GM19043 (cell line): Measurements from ENCODE around the gene COL7A1.
A peak's percentile ranks its signal among the peaks of the same experiment; 100 is the strongest.

Source experiments
- ATAC-seq: cut with Tn5 transposase; IDR thresholded peaks from one replicate; pipeline ENCODE4 v1.9.1; 2021; ENCODE audit warnings: low read depth; ENCODE audit not compliant: unreplicated experiment

Gene COL7A1

DNA sequence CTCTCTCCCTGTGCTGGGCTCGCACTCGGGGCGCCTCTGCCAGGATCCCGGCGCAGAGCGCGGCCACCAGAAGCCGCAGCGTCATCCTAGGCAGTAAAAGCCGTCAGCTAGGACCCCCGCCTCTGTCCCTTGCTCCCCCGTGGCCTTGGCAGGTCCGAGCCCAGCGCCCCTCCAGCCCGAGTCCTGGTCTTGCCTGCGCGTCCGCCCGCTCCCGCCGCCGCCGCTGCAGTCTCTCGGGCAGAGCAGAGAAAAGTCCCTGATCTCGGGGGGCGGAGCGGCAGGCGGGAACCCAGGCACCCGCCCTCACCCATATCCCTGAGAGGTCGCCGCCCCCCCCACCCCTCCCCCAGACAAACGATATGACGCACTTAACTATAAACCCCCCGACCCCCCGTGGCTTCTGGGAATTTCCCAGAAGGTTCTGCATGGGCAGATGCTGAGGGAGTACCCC is at the start of gene COL7A1:
Gene COL7A1 (minus strand): TSS at position 255 of the 451 bp plus-strand sequence. CDS start 170 bp downstream, at position 85.
- no peak for ATAC-seq

DNA sequence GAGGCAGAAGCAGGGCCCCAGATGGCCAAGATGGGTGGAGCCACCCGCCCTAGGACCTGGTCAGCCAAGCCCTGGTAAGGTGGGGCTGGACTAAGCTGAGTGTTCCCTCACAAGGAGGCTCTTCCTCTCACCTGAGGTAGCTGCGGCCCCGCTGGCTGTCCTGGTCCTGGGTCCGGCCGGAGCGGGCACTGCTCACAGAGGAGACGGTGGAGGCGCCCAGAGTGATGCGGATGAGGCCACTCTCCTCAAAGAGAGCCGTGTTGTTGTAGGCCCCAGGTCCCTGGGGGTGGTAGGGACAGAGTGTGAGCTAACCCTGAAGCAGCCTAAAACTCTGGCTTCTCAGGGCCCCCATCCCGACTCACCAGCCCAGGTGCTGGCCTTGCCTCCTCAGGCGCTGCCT is 47.5 kb upstream of the COL7A1 start:
- no peak for ATAC-seq

DNA sequence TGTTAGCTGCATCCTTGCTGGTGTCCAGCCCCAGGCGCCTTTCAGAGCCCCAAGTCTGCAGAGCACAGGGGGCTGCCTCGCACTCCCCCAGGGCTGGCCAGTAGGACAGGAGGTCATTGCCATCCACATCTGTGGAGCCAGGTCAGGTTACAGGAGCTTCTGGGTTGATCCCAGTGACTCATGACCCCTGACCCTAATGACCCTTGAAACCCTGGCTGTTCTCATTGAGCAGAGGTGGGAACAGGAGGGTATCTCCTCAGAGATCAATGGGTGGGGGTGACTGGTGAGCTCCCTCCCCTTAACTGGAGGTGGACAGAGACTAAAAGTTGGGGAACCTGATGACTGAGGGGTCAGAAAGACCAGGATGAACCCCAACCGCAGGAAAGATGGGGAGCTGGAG is 46.3 kb upstream of the COL7A1 start:
- no peak for ATAC-seq

DNA sequence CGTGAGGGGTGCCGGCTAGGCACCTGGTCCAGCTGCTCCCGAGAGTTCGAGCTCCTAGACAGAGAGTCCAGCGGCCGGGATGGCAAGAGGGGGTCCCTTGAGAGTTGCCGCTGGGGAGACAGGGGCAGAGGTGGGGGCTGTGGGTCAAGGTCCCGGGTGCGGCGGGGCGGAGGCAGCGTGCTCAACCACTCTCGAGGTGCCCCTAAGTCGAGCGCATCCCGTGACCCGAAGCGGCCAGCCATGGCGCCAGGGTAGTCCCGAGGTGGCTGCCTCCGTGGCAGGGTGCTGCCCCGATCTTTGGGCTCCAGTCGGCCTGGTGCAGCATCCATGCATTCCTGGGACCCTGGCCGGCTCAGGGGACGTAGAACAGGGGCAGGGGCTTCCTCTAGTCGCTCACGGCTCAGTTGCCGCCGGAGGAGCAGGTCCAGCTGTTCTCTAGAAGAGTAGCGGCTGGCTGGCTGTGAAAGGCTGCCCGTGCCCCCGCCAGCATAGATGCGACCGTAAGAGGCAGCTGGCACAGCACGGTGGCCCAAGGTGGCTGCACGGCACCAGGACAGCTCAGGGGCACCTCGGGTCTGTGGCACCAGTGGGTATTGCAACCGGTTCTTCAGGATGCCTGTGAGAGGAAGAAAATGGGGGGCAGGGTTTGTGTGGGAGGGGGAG is 44.9 kb upstream of the COL7A1 start:
- ATAC-seq: no peak

DNA sequence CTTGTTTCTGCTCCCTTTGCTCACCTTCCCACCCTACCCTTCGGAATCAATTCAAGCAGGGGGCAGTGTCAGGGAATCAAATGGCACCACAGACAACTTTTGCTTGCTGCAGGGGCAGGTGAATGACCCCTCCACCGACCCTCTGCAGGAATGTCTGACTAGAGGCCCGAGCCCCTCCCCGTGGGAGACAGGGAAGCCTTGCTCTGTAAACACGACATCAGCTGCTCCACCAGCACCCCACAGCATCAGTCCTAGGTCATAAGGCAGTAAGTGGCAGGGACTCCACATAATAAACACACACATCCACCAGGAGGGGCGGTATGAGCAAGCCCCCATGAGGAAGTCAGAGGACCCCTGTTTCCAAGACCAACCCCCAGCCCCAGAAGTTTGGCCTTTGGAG is 42.2 kb upstream of the COL7A1 start:
- no peak for ATAC-seq

DNA sequence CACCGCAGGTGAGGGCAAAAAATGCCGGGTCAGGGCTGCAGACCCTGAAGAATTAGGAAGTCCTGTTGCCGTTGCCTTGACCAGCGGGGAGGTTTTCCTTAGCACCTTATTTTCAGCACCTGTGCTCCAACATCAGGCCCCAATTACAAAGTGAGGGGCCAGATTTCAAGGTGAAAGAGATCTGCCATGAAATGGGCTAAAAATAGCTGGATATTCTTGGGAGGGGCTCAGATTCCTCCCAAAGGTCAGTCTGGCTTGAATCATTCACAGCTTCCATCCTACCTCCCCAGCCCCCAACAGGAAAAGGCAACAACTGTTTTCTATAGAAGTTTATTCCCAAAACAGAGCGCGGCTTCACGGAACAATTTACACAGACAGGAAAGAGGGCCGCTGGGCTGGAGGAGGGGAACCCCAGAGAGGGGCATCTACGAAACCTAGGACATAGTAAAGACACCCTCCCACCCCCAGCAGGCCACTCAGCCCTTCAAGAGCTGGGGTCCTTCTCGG is 41.1 kb upstream of the COL7A1 start:
- no peak for ATAC-seq

DNA sequence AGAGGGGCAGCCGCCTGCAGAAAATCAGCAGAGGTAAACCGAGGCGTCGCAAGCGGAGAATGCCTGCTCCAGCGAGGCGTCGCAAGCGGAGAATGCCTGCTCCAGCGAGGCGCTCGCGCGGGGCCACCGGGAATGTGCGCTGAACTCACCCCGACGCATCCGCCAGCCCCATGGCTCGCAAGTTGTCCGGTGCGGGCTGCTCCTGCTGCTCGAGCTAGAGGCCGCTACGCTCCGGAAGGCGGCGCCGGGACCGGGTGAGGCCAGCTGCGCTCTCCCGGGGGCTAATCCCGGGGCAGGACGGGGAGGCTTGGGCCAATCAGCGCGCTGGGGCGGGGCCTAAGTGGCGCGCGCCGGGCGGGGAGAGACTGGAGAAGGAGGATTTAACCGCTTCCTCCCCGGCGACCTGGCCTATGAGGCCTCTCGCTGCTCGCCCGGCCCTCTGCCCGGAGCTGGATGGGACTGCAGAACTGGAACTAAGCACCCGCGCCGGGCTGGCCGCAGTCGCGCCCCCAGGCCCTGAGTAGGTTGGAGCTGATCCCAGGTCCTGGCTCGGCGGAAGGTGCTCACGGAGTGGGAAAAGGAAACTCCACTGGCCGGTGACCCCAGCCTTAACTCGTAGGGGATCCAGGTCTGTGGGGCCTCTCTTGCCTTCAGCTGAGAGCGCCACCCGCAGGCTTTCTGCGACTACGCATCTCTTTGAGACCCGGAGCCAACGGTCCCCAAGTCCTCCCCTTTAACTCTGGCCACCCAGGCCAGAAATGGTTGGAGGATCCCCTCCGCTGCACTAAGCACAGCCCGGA is 40.3 kb upstream of the COL7A1 start, which contains the start of gene SLC26A6:
Gene SLC26A6 (minus strand): TSS at position 240 of the 800 bp plus-strand sequence. CDS start 68 bp downstream, at position 172.
- ATAC-seq: peak; percentile 92

DNA sequence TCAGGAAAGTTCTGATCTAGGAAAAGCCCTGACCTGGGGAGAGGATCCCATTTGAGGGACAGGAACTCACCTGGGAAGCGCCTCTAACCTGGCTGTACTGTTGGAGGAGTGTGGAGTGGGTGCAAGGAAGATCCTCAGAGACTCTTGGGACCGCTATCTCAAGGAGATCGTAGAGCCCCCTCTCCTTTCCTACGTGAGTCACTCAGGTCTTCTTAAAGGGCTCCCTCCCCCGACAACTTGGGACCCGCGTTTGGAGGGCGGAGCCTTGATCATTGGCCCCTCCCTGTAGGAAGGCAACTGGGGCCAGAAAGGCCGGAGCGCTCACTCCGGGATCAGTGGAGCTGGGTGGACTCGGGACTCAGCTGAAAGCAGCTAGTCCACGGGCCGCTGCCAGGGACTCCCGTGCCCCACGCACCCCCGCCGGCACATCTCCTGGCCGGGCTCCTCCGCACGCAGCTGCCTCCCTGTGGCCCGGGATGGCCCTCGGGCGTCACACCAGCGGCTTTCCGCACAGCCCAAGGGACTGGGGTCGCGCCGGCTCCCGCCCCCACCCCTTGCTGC is 39.6 kb upstream of the COL7A1 start:
- ATAC-seq: no peak

DNA sequence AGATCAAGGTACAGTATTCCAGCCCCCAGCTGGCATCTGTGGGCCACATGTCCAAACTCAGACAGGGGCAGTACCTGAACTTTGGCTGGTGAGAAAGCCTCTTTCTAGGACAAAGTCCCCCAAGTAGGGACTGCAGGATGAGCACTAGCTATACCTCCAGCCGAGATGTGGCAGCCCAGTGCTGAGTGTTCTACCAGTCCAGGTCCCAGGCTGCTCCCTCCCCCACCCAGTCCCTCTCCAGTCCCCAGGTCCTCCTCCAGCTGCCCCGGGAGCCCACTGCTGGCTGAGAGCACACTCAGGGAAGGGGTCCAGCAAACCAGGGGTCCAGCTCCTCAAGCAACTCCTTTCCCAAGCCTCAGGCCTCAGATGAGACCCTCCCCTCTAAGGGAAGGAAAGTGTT is 38.6 kb upstream of the COL7A1 start:
- no peak for ATAC-seq

DNA sequence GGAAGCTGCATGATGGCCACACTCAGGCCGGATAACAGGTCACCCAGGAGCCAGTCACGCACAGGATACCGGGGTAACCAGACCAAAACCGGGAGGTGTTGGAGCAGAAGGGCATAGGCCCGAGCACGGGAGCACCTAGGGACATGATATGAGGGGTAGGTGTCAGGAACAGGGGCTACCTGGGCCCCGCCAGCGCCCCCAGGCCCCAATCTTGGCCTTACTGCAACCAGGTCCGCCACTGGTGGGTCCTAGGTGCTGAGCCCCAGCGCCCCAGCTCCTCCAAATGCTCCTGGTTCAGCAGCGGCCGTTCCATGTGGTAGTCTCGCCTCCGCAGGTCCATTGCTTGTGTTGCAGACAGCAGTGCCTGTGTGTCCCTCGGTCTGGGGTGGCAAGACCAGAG is 38.1 kb upstream of the COL7A1 start:
- ATAC-seq: no peak

DNA sequence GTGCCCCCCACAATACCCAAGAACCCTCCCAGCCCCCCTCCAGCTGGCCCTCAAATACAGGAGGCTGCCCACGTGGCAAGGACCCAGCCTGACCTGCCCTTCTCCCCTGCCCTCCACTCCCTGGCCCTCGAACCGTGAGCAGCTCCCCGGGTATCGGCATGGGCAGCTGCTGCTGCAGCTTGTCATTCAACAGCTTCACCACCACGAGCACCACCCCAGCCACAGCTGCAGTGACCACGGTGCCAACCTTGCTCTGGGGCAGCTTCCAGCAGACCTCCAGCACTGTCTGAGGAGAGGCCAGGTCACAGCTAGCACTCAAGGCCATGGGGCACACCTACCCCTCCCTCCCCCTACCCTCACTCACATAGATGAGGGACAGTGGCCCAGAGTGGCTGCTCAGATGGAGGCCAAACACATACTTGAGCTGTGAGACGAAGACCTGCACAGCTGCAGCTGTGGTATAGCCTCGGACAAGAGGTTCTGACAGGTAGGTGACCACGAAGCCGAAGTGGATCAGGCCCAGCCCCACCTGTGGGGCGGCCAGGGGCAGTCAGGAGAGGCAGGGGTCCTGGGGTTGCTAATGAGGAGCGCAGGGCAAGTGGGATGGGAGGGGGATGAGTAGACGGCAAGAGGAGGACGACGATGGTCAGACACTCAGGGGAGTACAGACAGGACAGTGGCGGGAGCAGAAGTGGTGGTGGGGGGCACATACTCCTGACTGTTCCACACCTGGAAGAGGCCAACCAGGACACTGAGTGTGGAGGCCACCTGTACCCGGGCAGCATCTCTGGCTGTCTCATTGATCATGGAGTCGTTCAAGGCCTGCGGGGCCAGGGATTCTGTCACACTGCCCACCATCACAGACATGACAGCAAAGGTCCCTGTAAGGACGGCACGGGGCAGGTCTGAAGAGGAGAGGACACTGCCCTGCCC is 36.7 kb upstream of the COL7A1 start:
- ATAC-seq: no peak

DNA sequence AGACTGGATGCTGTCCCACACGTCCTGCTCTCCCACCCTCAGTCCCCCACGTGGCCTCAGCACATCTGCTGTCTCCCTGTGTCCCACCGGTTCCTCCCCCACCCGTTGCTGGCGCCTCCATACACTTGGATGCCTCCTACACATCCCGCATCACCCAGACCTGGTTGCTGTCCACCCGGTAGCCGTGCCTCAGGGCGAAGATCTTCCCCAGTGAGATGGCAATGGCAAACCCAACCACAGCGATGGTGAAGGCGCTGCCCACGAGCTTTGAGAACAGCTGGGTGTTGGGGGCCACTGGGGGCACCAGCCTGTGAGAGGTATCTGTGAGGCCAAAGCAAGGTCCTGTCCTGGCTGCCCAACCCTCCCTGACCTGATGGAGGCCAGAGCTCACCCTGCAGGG is 35.7 kb upstream of the COL7A1 start:
- ATAC-seq: no peak

DNA sequence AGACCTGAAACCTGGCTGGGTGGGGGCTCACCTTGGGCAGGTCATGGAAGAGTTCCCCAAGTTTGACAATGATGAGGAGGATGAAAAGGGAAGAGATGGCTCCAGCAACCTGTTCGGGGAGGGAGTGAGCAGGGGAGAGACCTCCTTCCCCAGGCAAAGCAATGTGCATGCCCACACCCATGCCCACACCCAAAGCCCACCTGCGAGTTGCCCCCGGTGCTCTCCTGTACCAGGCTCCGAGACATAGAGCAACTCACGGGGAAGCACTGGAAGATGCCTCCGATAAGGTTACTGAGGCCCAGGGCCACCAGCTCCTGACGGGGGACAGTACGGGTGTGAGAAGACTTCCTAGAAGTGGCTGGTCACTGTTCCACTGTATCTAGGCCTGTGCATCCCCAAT is 35.3 kb upstream of the COL7A1 start:
- ATAC-seq: no peak

DNA sequence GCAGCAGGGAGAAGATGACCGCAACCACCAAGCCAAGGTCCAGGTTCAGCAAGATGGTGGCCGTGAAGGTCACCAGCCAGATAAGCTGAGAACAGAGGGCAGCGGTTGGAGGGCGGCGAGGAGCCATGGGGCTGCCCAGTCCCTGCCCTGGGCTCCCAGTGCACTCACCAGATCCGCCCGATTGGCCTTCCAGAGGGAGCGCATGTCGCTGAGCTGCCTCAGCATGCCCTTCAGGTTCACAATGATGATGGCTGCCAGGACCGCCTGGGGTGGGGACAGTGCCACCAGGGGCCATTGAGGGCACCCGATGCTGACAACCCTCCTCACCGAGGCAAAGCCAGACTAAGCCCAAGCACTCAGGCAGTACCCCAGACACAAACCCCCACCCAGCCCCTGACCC is 34.8 kb upstream of the COL7A1 start:
- ATAC-seq: no peak

DNA sequence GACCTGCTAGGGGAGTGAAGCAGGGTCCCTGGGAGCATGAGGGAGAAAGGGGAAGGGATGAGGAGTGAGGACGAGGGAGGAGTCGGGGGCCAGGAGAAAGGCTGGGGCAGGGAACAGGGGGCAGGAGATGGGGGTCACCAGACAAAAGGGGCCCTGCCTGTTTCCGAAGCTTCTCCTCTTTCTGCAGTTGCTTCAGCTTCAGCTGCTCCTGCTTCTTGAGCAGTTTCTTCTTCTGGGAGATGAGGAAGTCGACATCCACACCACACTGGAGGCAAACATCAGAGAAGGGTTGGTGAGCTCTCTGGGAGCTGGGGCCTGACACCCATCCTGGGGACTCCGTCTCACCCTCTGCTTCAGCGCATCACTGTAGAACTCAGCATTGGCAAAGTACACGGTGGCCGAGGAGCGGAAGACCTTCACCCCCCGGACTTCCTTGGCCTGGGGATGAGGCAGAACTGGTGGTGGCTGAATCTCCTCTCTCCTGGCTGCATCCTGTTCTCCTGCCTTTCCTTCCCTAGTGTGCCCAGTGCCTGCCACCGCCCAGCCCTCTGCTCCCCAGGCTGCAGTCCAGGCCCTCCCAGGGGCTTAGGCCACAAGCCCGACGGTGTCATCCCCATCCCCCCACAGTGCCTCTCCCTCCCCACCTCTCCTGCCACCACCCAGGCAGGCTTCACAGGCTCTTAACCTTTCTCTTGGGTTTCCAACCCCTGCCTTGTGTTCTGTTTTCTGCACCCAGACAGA is 33.3 kb upstream of the COL7A1 start:
- ATAC-seq: no peak

DNA sequence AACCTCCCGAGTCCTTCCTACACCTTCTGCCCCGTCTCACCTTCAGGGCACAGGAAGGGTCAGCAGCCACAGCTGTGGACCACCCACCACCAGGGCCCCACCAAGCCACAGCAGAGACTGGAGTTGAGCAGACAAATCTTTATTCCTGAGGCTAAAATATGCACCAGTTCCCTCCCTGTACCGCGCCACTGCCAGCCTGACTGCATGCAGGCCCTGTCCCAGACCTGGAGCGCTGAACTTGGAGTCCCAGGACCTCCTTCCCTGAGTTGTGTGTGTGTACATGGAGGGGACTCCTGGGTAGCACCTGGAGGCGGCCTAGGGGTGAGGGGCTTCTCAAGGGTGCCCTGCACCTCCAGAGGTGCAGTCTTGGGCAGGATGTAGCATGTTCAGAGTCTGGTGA is 30.5 kb upstream of the COL7A1 start:
- ATAC-seq: no peak

DNA sequence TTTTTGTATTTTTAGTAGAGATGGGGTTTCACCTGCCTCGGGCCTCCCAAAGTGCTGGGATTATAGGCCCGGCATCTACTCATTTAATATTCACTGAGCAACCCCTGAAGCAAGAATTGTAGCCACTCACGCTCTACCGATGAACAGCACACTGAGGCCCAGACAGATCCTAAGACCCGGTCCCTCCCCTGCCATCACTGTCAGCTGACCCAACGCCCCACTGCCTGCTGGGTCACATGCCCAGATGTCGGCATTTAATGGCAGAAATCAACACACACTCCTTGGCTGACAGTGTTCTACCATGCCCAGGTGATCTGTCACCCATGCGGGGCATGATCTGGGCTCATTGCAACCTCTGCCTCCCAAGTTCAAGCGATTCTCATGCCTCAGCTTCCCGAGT is 29.6 kb upstream of the COL7A1 start:
- ATAC-seq: no peak

DNA sequence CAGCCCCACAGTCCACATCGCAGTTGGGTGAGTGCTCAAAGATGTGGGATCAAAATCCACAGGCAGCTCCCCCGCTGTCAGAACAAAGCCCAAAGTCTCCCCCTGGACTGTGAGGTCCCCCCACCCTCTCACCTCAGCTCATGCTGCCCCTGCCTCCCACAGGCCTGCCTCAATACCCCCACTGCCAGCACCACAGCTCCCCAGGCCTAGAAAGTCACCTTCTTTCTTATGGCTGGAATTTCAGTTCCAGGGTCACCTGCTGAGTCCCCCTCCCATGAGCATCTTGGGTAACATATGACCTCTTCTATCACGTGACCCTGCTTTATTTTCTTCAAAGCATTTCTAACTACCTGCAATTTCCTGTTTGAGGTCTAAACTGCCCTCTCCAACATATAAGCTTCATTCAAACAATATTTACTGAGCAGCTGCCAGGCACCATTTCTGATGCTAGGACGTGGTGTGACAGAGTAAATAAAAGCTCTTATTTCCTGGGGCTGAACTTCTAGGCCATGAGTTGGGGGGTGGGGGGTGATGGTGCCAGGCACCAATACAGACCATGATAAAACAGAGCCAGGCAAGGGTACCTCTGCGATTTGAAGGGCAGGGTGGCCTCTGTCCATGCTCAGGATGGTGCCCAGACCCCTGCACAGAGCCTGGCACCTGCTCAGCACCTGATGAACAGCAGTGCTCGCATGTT is 28.9 kb upstream of the COL7A1 start:
- no peak for ATAC-seq

DNA sequence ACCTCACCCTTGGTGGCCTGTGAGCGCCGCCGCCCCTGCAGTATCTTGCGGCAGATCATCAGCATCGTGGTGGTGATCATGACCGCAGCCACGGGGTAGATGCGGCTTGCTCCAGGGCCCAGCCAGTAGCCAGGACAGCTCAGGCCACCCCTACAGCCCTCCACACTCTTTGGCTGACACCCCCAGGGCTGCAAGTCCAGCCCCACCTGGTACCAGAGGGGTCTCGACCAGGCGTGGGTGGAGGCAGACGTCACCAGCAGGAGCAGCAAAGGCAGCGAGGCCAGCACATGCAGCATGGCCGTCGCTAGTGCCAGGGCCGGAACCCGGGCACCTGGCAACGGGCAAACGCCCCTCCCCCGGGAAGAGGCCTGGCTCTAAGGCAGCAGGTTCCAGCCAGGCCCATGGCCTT is 26.3 kb upstream of the COL7A1 start, which contains the start of gene TMEM89:
Gene TMEM89 (minus strand): TSS at position 309 of the 409 bp plus-strand sequence. CDS start 13 bp downstream, at position 296.
- no peak for ATAC-seq
